Measurements from ENCODE around the gene CPNE2.
"Not testable (repeated sequence)": the region's sequence is repeated elsewhere in the genome, so short reads cannot be mapped to it uniquely, and the experiment has no call there.

CPNE2 gene

GRCh38 chr16:57098188-57098841, 5.9 kb downstream of the CPNE2 start:
- DNase-seq (ENCODE audit: low read depth, low spot score) = no peak

GRCh38 chr16:57099965-57100364, 7.6 kb downstream of the CPNE2 start:
- not testable (repeated sequence) for DNase-seq (ENCODE audit: low read depth, low spot score)

GRCh38 chr16:57100445-57100844, 8.1 kb downstream of the CPNE2 start:
- DNase-seq (ENCODE audit: low read depth, low spot score) = no peak

GRCh38 chr16:57102888-57103851, 10.8 kb downstream of the CPNE2 start:
- DNase-seq (ENCODE audit: low read depth, low spot score) = no peak

- DNase-seq (ENCODE audit: low read depth, low spot score) = no peak
Measured at GRCh38 chr16:57104706-57105105, 12.3 kb downstream of the CPNE2 start.

- no peak for DNase-seq (ENCODE audit: low read depth, low spot score)
Measured at GRCh38 chr16:57105184-57105583, 12.8 kb downstream of the CPNE2 start.

- DNase-seq (ENCODE audit: low read depth, low spot score) = no peak
Measured at GRCh38 chr16:57106767-57107166, 14.4 kb downstream of the CPNE2 start.

- DNase-seq (ENCODE audit: low read depth, low spot score) = no peak
Measured at GRCh38 chr16:57107321-57107922, 15.0 kb downstream of the CPNE2 start.

- no peak for DNase-seq (ENCODE audit: low read depth, low spot score)
Measured at GRCh38 chr16:57108432-57108831, 16.0 kb downstream of the CPNE2 start.

- DNase-seq (ENCODE audit: low read depth, low spot score) = not testable (repeated sequence)
Measured at GRCh38 chr16:57109259-57110105, 17.1 kb downstream of the CPNE2 start.

GRCh38 chr16:57110937-57111336, 18.6 kb downstream of the CPNE2 start:
- DNase-seq (ENCODE audit: low read depth, low spot score) = no peak

GRCh38 chr16:57111420-57111819, 19.0 kb downstream of the CPNE2 start:
- no peak for DNase-seq (ENCODE audit: low read depth, low spot score)

- no peak for DNase-seq (ENCODE audit: low read depth, low spot score)
Measured at GRCh38 chr16:57112403-57113041, 20.1 kb downstream of the CPNE2 start.

- no peak for DNase-seq (ENCODE audit: low read depth, low spot score)
Measured at GRCh38 chr16:57113042-57113453, 20.7 kb downstream of the CPNE2 start.

- no peak for DNase-seq (ENCODE audit: low read depth, low spot score)
Measured at GRCh38 chr16:57113664-57114063, 21.3 kb downstream of the CPNE2 start.

- no peak for DNase-seq (ENCODE audit: low read depth, low spot score)
Measured at GRCh38 chr16:57115168-57115513, 22.8 kb downstream of the CPNE2 start.

GRCh38 chr16:57115514-57116182, 23.3 kb downstream of the CPNE2 start:
- DNase-seq (ENCODE audit: low read depth, low spot score) = peak; percentile 75

- DNase-seq (ENCODE audit: low read depth, low spot score) = no peak
Measured at GRCh38 chr16:57118461-57119084, 26.2 kb downstream of the CPNE2 start.

GRCh38 chr16:57123216-57123973, 31.0 kb downstream of the CPNE2 start:
- no peak for DNase-seq (ENCODE audit: low read depth, low spot score)

Data from smooth muscle cell of the brain vasculature (primary cell).